ENCODE measurements around the gene CDC42BPB.

The CDC42BPB gene

GRCh38 chr14:102910442-102910841, 146.9 kb downstream of the CDC42BPB start:
- no peak for DNase-seq

- no peak for DNase-seq
Measured at GRCh38 chr14:102909911-102910310, 147.4 kb downstream of the CDC42BPB start.

DNA sequence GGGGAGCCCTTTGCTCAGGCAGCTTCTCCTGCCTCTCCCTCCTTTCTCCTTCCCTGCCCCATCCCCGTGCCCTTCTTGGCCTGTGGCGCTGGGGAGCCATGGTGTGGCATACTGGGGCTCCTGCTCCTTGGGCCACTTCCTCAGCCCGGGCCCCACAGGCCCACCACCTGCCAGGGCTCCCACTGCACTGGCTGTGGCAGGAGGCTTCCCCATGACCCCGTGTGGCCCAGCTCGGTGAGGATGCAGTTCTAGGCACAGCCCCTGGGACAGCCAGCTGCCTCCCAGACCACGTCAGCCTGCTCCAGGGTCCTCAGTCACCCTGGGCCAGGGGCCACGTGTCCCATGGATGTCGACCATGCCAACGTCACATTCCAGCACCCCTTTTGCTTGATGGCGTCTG, 147.9 kb downstream of the CDC42BPB start:
- DNase-seq: no peak

GRCh38 chr14:102908766-102909455, 148.4 kb downstream of the CDC42BPB start:
- no peak for DNase-seq

DNA sequence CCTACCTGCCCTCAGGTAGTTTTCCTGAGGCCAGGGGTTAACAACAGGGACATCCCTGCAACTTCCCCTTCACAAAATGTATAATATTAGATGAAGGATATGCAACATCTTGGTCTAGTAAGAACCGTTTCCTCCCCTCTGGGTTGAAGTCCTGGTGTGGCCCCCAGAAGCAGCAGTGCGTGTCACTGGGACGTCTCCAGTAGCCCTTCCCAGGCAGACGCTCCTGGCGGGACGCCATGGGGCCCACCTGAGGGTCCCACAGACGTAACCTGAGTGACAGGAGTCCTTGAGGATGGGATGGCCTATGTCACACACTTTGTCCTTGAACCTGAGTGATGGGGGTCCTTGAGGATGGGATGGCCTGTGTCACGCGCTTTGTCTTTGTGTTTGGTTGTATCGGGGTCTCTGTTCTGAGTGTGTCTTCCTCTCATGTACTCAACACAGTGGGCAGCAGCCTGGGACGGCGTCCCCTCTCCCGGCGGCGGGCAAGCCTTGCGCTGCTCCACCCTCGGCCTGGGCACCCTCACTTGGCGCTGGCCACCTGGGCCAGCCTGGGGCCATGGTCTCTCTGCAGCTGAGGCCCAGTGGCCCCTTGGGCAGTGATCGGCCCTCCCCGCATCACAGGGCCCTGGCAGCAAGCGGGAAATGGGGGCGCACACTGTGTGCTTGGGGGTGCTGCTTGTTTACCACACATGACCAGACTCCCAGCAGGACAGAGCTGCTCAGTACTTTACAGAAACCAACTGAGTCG, 149.2 kb downstream of the CDC42BPB start:
- DNase-seq: no peak

- DNase-seq: no peak
Measured at GRCh38 chr14:102907303-102907844, 150.0 kb downstream of the CDC42BPB start.

DNA sequence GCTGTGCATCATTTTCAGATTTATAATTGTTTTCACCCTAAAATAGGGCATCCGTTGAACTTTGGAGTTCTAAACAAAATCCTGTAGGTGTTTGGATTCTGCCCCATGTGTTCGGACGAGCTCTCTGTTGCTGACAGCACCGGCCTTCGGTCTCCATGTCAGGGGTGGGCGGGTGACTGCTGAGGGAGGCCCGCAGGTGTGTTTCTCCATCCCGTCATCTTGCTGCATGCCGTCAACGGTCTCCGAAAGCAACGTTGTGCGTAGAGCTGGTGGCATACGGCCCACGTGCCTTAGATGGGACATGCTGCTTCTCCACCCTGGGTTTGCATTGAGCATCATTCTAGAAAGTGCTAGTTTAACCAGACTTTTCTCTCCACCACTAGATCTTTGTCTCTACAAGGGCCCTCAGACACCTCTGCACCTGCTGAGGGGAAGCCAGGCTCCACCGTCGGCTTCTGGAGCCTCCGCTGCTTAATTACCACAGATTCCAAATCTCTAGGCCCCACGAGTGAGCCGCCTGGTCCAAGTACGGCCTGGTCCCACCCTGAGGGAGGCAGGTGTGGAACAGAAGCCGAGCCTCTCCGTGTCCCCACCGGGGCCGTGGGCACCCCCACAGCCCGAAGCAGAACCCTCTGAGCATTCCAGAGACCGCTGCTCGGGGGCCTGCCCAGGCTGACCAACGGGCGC, 150.6 kb downstream of the CDC42BPB start:
- no peak for DNase-seq

DNA sequence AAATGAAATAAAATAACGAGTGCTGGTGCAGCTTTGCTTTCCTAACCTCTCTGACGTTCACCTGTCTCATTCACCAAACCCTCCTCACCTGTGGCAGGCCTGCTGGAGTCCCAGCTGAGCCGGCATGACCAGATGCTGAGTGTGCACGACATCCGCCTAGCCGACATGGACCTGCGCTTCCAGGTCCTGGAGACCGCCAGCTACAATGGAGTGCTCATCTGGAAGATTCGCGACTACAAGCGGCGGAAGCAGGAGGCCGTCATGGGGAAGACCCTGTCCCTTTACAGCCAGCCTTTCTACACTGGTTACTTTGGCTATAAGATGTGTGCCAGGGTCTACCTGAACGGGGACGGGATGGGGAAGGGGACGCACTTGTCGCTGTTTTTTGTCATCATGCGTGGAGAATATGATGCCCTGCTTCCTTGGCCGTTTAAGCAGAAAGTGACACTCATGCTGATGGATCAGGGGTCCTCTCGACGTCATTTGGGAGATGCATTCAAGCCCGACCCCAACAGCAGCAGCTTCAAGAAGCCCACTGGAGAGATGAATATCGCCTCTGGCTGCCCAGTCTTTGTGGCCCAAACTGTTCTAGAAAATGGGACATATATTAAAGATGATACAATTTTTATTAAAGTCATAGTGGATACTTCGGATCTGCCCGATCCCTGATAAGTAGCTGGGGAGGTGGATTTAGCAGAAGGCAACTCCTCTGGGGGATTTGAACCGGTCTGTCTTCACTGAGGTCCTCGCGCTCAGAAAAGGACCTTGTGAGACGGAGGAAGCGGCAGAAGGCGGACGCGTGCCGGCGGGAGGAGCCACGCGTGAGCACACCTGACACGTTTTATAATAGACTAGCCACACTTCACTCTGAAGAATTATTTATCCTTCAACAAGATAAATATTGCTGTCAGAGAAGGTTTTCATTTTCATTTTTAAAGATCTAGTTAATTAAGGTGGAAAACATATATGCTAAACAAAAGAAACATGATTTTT, 151.9 kb downstream of the CDC42BPB start:
- DNase-seq: no peak

- no peak for DNase-seq
Measured at GRCh38 chr14:102903889-102904512, 153.3 kb downstream of the CDC42BPB start.

GRCh38 chr14:102903248-102903888, 154.0 kb downstream of the CDC42BPB start:
- DNase-seq: no peak

DNA sequence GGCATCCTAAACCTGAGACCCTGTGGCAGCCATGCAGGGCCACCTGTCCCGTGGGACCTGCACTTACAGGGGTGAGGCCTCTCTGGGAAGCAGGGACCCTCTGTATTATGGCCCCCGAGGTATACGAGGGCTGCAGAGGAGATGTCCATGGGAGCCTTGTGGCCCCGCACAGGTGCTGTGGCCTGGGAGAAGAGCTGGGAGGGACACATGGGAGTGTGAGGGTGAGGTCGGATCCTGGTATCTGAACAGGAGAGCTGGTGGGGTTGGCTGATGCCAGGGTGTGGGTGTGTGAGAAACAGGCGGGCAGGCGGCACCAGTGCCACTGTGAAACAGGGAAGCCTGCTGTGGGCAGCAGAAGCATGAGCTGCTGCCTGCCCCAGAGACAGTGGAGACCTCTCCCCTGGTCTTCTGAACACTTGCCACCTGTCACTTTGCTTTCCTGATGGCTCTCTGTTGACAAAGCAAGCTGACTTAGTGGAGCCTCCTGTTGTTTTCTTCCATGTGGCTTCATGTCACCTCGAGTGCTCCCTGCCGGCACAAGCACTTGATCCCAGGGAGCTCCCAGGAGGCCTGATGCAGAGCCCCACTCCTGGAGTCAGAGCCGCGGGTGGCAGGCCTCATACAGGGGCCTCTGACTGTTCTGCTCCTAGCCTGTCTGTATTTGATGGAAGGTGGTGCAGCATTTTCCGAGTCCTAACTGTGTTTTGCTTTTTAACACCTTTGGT, 154.7 kb downstream of the CDC42BPB start:
- no peak for DNase-seq

DNA sequence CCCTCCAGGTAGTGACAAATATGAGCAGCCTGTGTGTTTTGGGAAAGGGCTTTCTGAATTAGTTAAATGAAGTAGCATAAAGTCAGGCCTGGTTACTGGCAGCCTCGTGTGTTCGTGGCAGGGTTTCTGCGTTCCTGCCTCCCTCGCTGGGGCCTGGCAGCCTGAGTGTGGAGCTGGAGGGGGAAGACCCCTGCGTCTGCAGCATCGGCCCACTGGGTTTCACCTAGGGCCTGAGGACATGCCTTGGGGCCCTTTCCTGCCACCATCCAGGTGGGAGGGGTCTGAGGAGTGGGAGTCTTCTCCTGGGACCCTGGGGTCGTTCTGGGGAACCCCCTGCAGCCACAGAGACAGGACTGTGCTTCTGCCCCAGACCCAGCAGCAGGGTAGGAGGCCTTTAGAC, 155.3 kb downstream of the CDC42BPB start:
- no peak for DNase-seq

- no peak for DNase-seq
Measured at GRCh38 chr14:102901633-102902032, 155.7 kb downstream of the CDC42BPB start.

GRCh38 chr14:102900631-102901571, 156.4 kb downstream of the CDC42BPB start:
- DNase-seq: no peak

- no peak for DNase-seq
Measured at GRCh38 chr14:102899516-102899900, 157.8 kb downstream of the CDC42BPB start.

DNA sequence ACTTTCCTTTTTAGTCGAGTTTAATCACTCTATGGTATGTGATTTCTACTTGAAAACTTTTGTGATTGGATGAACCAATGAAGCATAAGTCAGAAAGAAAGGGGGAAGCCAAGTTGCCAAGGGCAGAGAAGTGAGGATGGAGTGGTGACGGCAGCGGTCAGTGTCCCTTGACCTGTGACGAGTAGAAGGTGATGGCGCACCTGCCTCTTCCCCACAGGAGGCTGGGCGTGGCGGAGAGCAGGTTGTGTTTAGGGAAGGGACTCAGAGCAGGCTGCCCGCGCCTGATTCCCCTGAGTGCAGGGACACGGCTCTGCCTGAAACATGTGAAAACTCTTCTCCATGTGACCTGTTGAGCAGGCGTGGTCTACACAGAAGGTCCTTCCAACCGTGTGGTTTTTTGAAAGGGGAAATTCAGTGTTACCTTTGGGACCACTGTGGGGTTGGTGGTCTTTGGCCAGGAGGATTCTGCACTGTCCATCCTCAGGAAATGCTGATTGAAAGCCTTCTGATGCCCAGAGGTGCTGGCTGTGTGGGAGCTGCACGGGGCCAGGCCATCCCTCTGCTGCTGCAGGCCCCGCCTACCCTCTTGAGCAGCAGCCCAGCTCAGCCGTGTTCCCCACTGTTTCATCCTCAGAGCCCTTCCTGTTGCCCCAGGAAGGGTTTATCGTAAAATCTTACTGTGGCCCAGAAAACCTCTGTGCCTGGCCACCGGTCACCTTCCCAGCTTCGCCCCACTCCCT, 158.4 kb downstream of the CDC42BPB start:
- no peak for DNase-seq

DNA sequence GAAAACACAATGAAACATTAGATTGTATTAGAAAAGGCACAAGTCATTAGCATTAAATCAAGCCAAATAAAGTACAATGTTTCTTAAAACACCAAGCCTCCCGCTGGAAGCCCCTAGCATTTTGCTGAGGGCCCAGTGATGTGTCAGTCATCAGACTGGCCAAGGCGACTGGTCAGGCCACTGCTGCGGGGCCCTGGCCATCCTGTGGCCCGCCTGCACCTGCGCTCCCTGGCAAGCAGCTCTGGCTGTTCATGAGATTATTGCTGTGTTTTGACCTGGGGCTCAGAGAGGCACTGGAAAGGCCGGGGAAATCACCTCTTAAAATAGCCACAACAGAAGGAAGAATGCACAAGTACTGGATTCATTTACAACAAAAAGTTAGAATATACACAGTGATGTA, 159.1 kb downstream of the CDC42BPB start:
- no peak for DNase-seq

DNA sequence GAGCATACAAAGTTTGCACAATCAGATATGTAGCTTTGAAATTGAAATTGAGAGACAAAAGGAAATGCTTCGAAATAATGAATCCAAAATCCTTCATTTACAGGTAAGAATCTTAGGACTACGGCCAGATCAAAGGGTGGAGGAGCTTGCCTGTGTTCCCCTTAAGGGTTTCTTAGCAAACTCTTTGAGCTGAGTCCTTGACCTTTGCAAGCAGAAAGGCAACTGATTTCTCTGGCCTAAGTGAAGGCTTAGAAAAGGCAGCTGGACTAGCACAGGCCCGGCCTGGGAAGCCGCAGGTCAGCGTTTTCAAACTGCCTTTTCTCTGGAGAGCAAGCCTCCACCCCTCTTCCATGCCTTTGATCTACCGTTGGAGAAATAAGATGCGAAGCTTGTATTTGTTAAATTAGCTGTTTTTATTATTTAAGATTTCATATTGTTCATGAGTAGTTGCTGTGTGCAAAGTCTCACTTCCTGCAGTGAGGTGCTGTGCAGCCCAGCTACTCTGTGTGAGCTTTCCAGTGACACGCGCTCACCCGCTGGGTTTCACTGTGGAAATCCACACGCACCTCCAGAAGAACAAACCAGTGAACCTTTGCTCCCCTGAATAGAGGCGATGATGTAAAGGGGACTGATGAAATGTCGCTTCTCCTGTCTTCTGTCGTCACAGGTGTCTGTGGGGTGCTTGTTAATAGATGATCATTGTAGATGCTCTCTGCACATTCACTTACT, 159.9 kb downstream of the CDC42BPB start:
- DNase-seq: no peak

Measured in NCI-H1417 treated with DMSO at 0.1 percent for 48 hours (cell line).